GM12801 (cell line): ENCODE results near the gene FOXM1.

ENCODE experiments used
- TF ChIP-seq, protein P1 (sequence below): IDR thresholded peaks from one replicate; pipeline ENCODE4 v1.5.1; 2011; ENCODE audit warnings: control low read depth; ENCODE audit not compliant: insufficient read length; ENCODE audit errors: extremely low read depth

FOXM1 gene

GRCh38 chr12:2893007-2893406 is 16.0 kb upstream of the FOXM1 start:
- TF ChIP-seq, protein P1, sequence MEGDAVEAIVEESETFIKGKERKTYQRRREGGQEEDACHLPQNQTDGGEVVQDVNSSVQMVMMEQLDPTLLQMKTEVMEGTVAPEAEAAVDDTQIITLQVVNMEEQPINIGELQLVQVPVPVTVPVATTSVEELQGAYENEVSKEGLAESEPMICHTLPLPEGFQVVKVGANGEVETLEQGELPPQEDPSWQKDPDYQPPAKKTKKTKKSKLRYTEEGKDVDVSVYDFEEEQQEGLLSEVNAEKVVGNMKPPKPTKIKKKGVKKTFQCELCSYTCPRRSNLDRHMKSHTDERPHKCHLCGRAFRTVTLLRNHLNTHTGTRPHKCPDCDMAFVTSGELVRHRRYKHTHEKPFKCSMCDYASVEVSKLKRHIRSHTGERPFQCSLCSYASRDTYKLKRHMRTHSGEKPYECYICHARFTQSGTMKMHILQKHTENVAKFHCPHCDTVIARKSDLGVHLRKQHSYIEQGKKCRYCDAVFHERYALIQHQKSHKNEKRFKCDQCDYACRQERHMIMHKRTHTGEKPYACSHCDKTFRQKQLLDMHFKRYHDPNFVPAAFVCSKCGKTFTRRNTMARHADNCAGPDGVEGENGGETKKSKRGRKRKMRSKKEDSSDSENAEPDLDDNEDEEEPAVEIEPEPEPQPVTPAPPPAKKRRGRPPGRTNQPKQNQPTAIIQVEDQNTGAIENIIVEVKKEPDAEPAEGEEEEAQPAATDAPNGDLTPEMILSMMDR: no peak

GRCh38 chr12:2892246-2892645 is 15.3 kb upstream of the FOXM1 start:
- TF ChIP-seq, protein P1: no peak

DNA sequence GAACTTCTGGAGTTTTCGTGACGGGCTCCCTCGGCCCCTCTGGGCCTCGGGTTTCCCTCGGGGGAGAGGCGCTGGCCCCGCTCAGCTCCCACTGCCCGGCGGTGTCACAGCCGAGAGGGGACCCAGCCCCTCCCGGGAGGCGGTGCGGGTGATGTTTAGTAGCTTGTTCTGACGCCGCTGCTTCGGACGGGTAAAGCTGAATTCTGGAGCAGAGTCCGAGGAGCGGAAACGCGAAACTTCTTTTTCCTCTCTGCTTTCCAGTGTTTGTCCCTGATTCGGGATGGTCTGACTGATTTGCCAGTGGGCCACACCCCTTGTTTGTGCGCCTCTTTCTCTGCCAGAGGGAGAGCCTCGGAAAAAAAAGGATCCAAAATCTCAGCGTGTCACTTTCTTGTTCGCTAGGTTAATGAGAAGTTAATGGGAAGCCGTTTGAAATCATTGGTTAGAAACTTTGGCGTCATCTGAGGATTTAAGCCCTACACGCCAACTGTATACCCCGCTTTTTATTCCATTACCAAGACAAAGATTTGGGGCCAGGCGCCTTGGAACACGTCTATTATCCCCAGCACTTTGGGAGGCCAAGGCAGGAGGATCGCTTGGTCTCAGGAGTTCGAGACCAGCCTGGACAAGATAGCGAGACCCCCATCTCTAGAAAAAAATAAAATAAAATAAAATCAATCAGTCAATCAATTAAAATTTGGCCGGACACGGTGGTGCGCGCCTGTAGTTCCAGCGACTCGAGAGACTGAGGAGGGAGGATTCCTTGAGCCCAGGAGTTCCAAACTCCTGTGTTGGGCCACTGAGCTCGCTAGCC is 14.5 kb upstream of the FOXM1 start:
- TF ChIP-seq, protein P1: no peak

DNA sequence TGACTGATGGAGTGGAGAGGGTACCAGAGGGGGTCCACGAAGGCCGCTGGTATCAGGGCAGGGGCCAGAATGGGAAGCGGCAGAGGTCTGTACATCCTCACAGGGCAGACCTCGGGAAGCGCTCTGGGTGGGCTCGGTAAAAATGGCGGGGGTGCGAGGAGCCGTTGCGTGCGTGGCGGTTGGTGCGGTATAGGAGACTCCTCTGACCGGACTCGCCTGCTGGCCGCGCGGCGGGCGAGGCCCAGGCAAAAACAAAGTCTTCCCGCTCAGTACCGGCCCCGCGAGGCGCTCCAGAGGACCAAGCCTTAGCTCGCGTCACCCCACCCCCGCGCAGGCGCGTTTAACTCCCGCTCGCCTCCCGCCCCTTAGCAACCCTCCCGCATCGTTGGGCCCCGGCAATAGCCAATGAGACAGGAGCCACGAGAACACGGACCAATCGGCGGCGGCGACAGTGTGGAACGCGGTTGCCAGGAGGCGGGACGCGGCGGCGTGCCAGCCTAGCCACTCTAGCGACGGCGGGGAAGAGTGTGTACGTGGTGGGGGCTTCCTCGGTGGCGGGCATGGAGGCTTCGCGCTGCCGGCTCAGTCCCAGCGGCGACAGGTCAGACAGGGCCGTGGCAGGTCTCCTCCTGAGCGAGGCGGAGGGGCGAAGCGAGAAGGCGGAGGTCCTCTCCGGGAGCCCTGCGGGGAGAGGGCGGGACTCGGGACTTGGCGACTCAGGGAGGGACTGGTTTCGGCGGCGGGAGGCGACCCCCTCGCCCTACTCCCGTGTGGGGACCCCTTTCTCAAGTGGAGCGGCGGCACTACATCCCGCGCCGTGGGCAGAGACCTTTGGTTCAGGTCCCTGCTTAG is 13.6 kb upstream of the FOXM1 start, which contains the start of gene TULP3:
Gene TULP3 (plus strand): TSS at position 504 of the 852 bp plus-strand sequence. CDS start 57 bp downstream, at position 561.
- TF ChIP-seq, protein P1: no peak

DNA sequence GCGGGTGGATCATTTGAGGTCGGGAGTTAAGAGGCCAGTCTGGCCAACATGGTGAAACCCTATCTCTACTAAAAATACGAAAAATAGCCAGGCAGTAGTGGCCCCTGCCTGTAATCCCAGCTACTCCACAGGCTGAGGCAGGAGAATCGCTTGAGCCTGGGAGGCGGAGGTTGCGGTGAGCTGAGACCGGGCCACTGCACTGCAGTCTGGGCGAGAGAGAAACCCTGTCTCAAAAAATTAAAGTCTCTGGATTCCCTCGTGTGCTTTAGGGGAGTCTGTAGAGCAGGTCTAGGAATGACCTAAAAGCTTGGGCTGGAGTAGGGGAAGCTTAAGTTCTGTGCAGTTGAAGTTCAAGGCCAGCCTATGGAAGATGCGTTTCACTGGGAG is 13.0 kb upstream of the FOXM1 start:
- TF ChIP-seq, protein P1: no peak

GRCh38 chr12:2886768-2887450 is 9.9 kb upstream of the FOXM1 start:
- TF ChIP-seq, protein P1: no peak

GRCh38 chr12:2884810-2885209 is 7.8 kb upstream of the FOXM1 start:
- TF ChIP-seq, protein P1: no peak
